RWPE2 (cell line): ENCODE data around the gene RCOR1.
A peak's percentile ranks its signal among the peaks of the same experiment; 100 is the strongest.

Experiments used
- ATAC-seq: fragments of 200-7000 bp; cut with Tn5 transposase; 3 replicates; pipeline ENCODE4 v1.9.1; 2021; ENCODE audit warnings: low read depth
- DNase-seq: peaks from one replicate; pipeline ENCODE4 v3.0.0-alpha.2; 2020; ENCODE audit warnings: low spot score
- H3K27ac ChIP-seq: fragments of 450-650 bp; 2 replicates; pipeline ENCODE4 v1.5.1; 2017; ENCODE audit warnings: mild to moderate bottlenecking; ENCODE audit not compliant: poor library complexity, severe bottlenecking
- H3K27me3 ChIP-seq: fragments of 250-450 bp; sonication (Bioruptor Pico); 2 replicates; pipeline ENCODE4 v1.5.1; 2021; ENCODE audit warnings: mild to moderate bottlenecking, moderate library complexity; ENCODE audit not compliant: insufficient read depth, poor library complexity, severe bottlenecking
- H3K36me3 ChIP-seq: fragments of 250-450 bp; sonication (Bioruptor Pico); 2 replicates; pipeline ENCODE4 v1.5.1; 2020; ENCODE audit warnings: low read depth, mild to moderate bottlenecking, moderate library complexity
- H3K4me1 ChIP-seq: fragments of 250-450 bp; sonication (Bioruptor Pico); 2 replicates; pipeline ENCODE4 v1.5.1; 2021; ENCODE audit warnings: mild to moderate bottlenecking, moderate library complexity; ENCODE audit not compliant: insufficient read depth, poor library complexity, severe bottlenecking
- H3K4me3 ChIP-seq: fragments of 250-450 bp; sonication (Bioruptor Pico); 2 replicates; pipeline ENCODE4 v1.5.1; 2021; ENCODE audit warnings: mild to moderate bottlenecking, moderate library complexity; ENCODE audit not compliant: severe bottlenecking
- H3K9me3 ChIP-seq: fragments of 250-450 bp; sonication (Bioruptor Pico); 2 replicates; pipeline ENCODE4 v1.5.1; 2021; ENCODE audit warnings: mild to moderate bottlenecking, moderate library complexity; ENCODE audit not compliant: severe bottlenecking
- TF ChIP-seq, protein P1 (sequence below): fragments of 450-650 bp; IDR thresholded peaks from one replicate; pipeline ENCODE4 v1.5.1; 2017; ENCODE audit warnings: mild to moderate bottlenecking, moderate library complexity; ENCODE audit not compliant: poor library complexity, severe bottlenecking

The RCOR1 gene

DNA sequence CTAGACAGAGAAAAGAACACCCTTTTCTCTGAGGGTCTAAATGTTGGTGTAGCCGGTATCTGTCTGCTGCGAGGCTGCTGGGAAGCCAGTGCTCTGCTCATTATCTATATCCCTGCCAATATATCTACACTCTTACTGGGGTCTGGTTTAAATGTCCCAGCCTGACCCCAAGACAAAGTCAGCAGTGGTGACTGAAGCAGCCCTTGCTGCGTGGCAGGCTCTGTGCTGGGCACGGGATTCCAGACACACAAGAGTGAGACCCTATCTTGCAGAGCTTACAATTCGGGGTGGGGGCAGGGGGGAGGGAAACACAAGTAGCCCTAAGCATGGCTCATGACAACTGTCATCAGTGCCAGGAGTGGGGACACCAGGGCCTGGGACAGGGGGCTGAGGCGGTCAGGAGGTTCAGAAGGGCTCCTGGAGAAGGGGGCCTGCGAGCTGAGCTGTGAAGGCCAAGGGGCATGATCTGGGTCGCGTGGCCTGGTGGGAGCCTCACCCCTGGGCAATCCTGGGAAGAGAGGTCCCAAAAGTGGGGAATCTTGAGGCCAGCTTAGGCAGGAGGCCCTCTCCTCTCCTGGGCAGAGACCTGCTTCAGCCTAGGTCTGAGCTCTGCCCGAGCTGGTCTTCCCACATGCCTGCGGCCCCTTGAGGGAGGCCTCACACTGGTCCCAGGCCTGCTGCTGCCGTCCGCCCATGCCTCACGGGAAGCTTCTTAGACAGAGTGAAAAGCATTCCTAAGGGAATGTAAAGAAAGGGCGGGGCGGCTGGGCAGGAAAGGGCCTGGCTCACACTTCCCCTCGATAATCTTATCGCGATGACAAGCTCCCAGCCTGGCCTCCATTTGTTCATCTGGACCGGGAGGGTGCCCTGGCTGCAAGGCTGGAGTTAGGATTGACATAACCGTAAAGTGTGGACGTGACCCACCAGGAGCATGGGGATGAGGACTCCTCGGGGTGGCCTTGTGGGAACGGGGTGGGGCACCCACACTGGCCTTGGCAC is 7.3 kb upstream of the RCOR1 start:
- TF ChIP-seq, protein P1, sequence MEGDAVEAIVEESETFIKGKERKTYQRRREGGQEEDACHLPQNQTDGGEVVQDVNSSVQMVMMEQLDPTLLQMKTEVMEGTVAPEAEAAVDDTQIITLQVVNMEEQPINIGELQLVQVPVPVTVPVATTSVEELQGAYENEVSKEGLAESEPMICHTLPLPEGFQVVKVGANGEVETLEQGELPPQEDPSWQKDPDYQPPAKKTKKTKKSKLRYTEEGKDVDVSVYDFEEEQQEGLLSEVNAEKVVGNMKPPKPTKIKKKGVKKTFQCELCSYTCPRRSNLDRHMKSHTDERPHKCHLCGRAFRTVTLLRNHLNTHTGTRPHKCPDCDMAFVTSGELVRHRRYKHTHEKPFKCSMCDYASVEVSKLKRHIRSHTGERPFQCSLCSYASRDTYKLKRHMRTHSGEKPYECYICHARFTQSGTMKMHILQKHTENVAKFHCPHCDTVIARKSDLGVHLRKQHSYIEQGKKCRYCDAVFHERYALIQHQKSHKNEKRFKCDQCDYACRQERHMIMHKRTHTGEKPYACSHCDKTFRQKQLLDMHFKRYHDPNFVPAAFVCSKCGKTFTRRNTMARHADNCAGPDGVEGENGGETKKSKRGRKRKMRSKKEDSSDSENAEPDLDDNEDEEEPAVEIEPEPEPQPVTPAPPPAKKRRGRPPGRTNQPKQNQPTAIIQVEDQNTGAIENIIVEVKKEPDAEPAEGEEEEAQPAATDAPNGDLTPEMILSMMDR: no peak
- H3K36me3 ChIP-seq: no peaks in the 10 kb centered on the region
- peak overlapping the region; percentile 65 for H3K27ac ChIP-seq
- peaks cover 18% of the 10 kb centered on the region for H3K4me1 ChIP-seq
- DNase-seq: peak; percentile 83
- no peaks in the 10 kb centered on the region for H3K27me3 ChIP-seq
- no peak overlapping the region for H3K4me3 ChIP-seq
- no peaks in the 10 kb centered on the region for H3K9me3 ChIP-seq
- ATAC-seq: peak; percentile 89

DNA sequence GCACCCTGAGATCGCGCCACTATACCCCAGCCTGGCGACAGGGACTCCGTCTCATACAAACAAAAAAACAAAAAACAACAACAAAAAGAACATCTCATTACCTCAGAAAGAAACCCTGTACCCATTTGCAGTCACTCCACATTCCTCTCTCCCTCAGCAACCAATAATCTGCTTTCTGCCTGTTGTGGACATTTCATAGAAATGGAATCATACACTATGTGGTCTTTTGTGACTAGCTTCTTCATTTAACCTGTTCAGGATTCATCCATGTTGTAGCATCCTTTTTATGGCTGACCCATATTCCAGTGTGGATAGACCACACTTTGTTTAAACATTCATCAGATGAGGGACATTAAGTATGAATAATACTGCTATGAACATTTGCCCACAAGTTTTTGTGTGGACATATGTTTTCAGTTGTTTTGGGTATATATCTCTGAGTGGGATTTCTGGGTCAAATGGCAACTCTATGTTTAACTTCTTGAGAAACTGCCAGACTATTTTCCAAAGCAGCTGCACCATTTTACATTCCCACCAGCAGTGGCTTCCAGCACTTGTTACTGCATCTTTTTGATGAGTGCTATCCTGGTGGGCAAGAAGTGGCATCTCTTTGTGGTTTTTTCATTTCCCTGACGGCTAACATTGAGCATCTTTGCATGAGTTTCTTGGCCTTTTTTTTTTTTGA is 5.9 kb upstream of the RCOR1 start:
- DNase-seq (no peak), ATAC-seq (no peak)
- H3K4me3 ChIP-seq: no peak overlapping the region
- TF ChIP-seq, protein P1: no peak
- H3K36me3 ChIP-seq: no peaks in the 10 kb centered on the region
- H3K27ac ChIP-seq: no peak overlapping the region
- no peaks in the 10 kb centered on the region for H3K27me3 ChIP-seq
- no peaks in the 10 kb centered on the region for H3K9me3 ChIP-seq
- peaks cover 22% of the 10 kb centered on the region for H3K4me1 ChIP-seq

DNA sequence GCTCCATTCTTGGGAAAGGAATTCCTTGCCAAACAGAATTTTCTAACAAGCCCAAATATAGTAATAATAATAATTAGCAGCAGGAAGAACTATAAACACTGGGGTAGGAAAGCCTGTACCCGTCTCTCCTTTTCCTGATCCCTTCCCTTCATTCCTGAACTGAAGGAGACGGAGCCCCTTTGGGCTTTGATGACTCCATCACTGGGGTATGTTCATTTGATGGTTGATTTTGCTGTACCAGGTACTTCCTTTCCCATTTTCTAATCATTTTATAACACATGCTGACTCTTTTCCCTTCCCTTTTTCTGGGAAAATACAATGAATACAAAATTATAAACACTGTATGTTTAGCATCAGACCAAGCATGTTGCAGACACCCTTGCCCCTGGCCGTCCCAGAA is 3.6 kb upstream of the RCOR1 start:
- TF ChIP-seq, protein P1: no peak
- peaks cover 22% of the 10 kb centered on the region for H3K4me1 ChIP-seq
- no peak overlapping the region for H3K4me3 ChIP-seq
- H3K27ac ChIP-seq: peak overlapping the region; percentile 92
- H3K36me3 ChIP-seq: peaks cover under 1% of the 10 kb centered on the region; the same call in 1 of the 2 replicates
- DNase-seq (no peak), ATAC-seq (no peak)
- H3K9me3 ChIP-seq: no peaks in the 10 kb centered on the region
- H3K27me3 ChIP-seq: no peaks in the 10 kb centered on the region

DNA sequence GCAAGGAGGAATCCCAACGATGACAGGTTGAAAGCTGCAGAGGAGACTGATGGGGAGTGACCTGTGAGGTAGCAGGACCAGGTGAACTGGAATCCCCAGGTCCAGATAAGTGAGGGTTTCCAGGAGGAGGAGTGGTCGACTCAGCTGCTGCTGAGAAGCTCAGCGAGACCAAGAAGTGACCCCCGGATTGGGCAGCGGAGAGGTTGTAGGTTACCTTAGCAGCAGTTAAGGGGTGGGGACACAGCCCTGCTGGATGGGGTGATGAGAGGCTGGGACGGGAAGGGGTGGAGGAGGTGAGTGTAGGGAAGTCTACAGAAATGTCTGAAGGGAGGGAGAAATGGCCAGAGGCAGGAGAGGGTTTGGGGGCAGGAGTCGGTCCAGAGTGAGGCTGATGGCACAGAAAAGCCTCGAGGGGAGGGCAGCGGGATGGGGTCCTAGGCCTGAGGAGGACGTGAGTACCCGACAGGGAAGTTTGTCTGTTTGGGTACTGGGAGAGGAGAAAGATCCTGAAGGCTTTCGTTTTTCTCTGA is 2.6 kb upstream of the RCOR1 start:
- Histone ChIP-seq H3K27me3 (no peaks in the 10 kb centered on the region), H3K4me3 (no peak overlapping the region), H3K27ac (peak overlapping the region; percentile 92), H3K9me3 (no peaks in the 10 kb centered on the region), H3K36me3 (peaks cover 5% of the 10 kb centered on the region), H3K4me1 (peaks cover 24% of the 10 kb centered on the region)
- TF ChIP-seq, protein P1: no peak
- DNase-seq: no peak
- ATAC-seq: no peak
